CD4-positive, alpha-beta T cell treated with Interleukin-4 for 4 hours (primary cell): ENCODE measurements around the gene ALDH3B1.
A peak's percentile ranks its signal among the peaks of the same experiment; 100 is the strongest.

ENCODE experiments used
- DNase-seq: peaks from one replicate; pipeline ENCODE4 v3.0.0-alpha.2; 2020

The ALDH3B1 gene

DNA sequence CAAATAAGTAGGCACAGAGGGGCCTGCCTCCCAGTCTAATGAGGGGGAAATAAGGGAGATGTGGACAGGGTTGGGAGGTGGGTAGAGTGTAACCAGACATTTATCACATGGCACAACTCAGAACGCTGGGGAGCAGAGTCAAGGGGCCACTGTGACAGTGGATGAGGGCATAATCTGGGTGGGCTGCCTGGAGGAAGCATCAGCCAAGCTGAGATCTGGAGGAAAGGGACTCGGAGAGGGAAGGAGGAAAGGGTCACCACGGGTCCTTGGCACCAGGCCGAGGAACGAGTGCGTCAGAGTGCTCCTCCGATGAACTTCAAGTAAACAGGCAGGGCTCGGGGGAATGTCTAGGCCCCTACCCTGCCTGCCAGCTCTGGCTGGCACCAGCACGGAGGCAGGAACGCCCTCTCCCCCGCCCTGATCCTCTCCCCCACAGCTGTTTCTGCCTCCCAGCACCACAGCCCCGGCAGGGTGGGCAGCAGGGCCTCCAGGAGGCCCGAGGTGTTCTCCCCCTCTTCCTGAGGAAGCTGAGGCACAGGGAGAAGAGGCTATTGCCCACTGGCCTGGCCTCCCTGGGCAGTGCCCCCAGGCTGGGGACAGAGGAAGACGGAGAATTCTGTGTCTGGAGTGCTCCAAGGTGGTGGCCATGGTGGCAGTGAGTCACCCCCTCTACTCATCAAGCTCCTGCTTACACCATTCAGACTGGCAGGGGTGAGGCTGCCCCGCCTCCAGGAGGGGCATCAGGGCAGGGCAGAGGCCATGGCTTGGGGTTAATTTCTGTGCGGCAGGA lies 4.2 kb downstream of the ALDH3B1 start:
- no peak for DNase-seq

DNA sequence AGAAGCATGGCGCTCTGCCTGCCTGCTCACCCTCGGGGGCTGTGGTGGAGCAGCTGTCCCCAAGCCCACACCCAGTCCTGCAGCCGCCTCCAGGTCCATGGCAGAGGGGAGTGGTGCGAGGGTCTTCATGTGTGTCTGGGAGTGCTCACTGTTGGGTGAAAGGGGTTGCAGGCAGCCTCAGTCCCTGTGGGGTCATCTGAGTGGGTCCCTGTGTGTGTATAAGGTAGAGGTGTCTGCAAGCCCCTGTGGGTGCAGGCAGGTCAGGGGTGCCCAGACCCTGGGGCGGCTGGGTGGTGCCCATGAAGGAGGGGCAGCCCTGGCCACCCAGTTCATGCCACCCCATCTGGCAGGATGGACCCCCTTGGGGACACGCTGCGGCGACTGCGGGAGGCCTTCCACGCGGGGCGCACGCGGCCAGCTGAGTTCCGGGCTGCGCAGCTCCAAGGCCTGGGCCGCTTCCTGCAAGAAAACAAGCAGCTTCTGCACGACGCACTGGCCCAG lies 4.9 kb downstream of the ALDH3B1 start:
- DNase-seq: no peak

DNA sequence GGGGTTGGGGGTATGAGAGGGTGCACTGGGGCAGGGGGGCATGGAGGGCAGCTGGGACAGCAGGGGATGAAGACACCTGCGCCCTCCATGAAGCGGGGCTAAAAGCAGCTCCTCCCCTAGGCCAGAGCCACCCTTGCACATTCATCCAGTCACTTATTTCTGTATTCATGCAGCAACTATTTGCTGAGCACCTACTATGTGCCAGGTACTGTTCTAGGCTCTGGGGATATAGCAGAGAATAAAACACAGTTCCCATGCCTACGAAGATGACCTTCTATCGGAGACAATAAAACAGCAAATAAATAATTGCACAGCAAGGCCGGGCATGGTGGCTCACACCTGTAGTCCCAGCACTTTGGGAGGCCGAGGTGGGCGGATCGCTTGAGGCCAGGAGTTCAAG lies 5.3 kb downstream of the ALDH3B1 start:
- no peak for DNase-seq

DNA sequence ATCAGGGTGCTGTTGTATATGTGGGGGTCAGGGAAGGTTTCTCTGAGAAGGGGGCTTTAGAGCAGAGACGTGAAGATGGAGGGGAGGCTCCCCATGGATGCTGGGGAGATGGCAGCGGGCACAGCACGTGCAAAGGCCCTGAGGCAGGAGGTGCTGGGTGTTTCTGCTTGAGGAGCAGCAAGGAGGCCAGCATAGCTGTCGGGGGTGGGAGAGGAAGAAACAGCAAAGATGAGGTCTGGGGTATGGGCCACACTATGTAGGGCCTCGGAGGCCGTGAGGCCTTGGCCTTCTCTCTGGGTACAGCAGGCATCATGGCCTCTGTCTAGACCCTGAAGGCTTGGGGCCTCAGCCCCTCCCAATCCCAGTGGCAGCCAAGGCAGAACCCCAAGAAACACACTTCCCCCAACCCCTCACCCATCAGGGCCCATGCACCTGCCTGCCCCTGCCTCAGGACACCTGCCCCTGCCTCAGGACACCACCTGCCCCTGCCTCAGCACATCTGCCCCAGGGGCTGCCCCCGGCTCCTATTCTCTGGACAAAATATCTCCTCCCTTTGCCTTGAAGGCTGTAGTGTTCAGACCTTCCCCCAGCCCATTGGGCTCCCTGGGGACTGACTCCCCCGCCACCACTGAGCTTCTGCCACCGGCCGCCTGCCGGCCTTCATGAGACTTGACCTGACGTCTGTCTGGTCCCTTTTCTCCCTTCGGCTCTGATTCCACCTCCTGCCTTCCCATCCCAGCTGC lies 6.2 kb downstream of the ALDH3B1 start:
- no peak for DNase-seq

DNA sequence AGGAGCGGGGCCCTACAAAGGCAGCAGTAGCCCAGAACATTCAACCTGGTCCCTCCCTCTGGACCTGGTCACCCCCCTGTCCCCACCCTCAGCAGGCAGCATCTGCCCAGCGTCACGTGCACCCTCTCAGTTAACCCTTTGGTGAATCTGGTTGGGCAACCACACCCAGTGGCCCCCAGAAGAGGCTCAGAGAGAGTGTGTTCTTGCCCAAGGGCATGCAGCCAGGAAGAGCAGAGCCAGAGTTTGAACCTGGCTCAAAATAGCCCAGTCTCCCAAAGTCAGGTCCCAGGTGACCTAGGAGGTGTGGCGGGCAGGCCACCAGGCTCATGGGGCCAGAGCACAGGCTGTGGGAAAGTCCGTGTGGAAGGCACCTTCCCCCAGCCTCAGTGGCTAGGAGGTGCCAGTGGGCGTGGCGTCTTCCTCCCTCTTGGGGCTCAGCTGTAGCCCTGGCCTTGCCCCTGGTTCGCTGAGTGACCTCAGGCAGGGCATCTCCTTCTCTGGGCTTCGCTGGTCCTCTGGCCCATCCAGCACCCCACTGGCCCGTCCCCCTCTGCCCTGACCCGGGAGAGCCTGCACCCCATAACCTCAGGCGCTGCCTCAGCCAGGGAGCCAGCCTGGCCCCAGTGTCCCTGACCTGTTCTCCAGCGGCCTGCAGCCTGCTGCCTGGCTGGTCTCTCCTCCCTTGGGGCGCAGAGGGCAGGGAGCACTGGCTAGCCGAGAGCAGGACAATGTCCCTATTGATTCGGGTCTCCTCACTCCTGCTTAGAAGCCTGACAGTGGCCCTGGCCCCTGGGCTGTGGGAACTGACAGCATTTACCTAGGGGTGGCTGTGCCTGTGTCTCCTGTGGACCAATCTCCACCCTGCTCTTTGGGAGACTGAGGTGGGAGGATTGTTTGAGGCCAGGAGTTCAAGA lies 7.0 kb downstream of the ALDH3B1 start:
- no peak for DNase-seq

DNA sequence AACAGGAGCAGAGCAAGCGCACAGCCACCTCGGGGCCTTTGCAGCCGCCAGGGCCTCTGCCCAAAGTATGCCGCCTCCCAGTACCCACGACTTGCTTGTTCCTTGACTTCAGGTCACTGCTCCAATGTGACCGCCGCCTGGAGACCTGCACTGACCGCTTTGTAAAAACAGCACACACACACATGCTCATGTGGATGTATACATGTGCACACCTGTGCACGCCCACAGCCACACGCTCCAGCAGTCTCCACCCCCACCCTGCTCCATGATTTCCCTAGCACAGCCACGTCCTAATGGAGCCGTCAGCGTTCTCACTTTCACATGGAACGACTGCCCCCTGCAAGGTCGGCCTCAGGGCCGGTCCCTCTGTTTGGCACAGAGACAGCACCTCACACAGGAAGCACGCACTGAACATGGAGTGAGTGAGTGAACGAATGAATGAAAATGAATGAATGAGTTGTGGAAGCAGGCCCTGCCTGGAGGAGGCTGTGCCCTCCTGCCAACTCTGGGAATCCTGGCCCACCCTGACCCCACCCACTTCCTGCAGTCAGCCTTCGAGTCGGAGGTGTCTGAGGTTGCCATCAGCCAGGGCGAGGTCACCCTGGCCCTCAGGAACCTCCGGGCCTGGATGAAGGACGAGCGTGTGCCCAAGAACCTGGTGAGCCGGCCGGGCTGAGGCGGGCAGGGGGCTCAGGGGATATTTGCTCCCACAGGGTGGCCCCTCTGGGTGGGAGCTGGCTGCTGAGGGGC lies 8.0 kb downstream of the ALDH3B1 start:
- DNase-seq: no peak

DNA sequence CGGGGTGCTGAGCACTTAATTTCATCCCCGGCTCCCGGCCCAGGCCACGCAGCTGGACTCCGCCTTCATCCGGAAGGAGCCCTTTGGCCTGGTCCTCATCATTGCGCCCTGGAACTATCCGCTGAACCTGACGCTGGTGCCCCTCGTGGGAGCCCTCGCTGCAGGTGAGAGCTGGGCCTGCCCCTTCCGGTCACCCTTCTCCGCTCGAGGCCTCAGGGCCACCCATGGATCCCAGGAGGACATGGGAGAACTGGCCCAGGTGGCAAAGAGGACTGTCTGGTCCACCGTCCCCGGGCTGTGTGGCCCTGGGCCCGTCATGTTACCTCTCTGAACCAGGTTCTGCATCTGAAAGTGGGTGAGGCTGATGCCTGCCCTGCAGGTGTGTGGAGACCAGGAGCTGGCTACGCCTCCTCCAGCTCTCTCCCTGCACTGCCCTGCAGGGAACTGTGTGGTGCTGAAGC lies 8.6 kb downstream of the ALDH3B1 start:
- no peak for DNase-seq

DNA sequence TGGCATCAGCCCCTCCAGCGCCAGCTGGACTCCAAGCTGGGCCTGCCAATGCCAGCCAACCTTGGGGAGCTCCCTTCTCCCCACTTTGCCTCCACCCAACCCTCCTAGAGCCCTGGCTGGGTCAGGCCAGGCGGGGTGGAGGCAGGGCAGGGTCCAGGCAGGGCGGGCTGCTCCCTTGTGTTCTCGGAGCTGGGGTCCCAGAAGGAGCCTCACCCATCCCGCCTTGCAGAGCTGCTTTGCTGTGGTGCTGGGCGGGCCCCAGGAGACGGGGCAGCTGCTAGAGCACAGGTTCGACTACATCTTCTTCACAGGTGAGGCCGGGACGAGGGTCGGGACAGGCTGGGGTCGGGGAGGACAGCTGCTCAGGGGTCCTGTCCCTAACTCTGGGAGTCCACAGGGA lies 9.4 kb downstream of the ALDH3B1 start:
- DNase-seq: no peak

DNA sequence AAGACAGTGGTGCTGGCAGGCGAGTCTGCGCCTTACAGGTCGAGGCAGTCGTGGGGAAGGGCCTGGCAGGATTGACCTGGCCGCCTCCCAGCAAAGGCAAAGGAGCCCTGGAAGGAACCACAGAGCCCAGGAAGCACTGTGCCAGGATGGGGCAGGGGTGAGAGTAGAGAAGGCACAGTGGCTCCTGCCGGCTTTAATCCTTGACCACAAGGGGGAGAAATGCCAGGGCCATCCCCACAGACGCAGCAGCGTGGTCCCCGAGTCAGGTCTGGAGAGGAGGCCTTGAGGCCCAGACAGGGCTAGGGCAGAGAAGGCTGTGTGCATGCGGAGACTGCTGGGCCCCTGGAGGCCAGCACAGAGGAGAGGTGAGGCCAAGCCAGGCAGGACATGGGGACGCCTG lies 10.4 kb downstream of the ALDH3B1 start:
- DNase-seq: no peak

DNA sequence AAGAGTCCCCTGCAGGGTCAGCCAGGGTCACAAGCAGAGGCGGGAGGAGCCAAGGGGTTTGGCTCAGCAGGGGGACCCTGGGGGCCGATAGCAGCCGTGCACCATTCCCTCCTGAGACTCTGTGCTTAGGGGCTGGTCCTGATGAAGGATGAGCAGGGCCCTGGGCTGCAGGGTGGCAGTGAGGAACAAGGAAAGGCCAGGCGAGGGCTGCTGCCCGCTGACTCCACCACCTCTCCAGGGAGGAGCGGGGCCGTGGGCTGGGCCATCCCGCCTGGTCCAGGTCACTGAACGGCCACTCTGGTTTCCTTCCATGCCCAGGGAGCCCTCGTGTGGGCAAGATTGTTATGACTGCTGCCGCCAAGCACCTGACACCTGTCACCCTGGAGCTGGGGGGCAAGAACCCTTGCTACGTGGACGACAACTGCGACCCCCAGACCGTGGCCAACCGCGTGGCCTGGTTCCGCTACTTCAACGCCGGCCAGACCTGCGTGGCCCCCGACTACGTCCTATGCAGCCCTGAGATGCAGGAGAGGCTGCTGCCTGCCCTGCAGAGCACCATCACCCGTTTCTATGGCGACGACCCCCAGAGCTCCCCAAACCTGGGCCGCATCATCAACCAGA lies 11.2 kb downstream of the ALDH3B1 start:
- no peak for DNase-seq

DNA sequence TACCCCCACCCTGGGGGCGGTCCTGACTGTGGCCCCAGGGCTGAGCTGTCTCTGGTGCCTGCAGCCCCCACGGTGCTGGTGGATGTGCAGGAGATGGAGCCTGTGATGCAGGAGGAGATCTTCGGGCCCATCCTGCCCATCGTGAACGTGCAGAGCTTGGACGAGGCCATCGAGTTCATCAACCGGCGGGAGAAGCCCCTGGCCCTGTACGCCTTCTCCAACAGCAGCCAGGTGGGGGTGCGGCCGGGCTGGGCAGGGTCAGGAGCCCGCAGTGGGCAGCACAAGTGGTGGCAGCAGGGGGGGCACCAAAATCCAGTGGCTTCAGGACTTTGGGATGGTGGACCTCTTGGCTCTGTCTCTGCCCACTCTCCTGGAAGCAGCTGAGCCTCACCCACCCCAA lies 12.4 kb downstream of the ALDH3B1 start:
- no peak for DNase-seq

DNA sequence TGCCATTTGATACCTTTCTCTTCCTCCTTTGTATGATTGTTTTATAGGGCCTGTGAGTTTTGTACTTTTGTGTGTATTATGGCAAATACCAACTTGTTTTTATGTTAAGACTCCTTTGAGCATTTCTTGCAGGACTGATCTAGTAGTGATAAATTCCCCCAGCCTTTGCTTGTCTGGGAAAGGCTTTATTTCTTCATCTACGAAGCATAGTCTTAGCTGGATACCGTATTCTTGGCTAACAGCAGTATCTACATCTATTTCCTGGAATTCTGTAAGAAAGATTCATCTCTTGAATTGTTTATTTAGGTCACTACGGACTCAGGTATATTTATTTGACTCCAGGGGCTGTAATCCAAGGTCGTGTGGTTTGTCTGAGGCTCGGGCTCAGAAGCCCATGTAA lies 14.4 kb downstream of the ALDH3B1 start:
- DNase-seq: no peak

DNA sequence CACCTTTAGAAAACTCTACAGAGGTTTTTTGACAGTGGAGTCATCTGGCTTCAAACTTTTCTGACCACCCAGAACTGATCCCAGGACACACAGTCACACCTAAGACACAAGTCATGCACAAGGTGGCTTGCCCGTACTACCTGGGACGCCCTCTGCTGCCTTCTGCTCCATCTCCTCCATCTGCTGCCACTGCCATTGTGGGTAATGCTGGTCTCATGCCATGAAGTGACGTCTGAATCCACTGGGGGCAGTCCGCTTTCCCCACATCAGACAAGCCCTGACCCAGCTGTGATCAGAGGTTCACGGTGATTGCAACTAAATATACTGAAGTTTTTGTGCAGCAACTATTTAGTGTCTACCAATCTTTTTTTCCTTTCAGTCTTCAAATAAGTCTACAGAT lies 14.9 kb downstream of the ALDH3B1 start:
- no peak for DNase-seq

DNA sequence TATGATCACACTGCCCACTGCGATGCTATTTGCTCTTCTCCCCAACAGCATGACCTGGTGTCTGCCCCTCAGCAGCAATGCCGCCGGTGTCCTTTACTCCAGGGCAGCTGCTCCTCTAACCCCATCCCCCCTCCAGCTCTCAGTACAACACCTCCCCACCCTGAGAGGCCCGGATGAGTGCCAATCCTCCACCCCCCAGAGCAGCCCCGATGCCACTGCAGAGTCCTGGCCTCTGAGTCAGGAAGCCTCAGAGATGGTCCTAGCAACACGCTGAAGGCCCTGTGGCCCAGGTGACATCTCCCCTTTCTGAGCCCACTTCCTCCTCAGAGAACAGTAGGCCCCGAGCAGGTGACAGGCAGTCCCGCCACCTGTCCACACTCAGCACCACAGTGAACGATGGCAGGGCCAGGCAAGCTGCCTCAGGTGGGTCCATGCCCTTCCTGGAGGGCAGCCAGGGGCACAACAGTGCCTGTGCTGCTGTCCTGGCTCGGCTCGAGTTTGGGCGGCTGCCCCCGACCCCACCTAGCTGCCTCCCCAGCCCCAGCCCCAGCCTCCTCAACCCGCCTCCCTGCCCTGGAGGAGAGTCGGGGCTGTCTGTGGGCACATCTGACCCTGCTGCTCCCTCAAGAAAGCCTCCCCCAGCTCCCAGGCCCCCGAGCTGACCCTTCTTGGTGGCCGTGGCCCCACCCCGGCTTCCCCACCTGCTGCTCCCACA lies 16.4 kb downstream of the ALDH3B1 start:
- DNase-seq: no peak

DNA sequence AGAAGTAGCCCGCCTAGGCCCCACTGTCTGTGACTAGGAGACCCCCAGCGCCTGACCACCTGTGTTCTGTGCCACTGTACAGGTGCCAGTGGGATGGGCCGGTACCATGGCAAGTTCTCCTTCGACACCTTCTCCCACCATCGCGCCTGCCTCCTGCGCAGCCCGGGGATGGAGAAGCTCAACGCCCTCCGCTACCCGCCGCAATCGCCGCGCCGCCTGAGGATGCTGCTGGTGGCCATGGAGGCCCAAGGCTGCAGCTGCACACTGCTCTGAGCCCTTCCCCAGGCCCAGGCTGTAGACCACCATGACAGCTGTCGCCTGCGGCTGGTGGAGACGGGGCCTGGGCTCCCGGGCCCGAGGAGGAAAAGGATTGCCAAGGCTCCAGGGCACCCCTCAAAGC lies 17.5 kb downstream of the ALDH3B1 start:
- DNase-seq: no peak

DNA sequence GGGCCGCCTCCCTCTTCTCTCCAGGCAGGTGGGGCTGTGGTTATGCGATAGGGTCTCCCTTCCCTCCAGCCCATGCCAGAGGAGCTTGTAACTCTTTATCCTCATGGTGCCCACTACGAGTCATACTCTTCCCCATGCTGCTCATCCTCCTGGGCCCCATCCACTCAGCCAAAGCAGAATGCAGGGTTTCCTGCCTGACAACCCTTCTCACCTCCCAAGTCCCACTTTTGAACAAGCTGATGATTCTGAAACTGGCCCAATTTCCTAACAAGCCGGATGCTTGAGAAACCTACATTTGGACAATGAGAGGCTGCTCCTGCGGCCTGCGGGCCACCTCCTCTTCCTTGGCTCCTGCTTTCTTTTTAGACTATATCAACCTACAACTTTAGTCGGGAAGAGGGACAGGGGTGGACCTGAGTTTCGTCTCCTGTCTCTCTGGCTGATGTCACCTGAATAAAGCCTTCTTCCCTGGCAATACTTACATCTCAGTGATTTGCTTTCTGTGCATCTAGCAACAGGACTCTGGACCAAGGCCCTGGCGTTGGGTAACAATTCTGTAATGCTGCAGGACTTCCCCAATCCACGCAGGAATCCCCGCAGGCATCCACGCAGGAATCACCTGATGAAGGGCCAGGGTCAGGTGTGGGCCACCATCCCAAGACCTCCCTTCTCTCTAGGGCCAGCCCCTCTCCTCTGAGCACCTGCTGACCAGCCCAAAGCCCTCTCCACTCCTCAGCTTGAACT lies 18.8 kb downstream of the ALDH3B1 start:
- DNase-seq: no peak

DNA sequence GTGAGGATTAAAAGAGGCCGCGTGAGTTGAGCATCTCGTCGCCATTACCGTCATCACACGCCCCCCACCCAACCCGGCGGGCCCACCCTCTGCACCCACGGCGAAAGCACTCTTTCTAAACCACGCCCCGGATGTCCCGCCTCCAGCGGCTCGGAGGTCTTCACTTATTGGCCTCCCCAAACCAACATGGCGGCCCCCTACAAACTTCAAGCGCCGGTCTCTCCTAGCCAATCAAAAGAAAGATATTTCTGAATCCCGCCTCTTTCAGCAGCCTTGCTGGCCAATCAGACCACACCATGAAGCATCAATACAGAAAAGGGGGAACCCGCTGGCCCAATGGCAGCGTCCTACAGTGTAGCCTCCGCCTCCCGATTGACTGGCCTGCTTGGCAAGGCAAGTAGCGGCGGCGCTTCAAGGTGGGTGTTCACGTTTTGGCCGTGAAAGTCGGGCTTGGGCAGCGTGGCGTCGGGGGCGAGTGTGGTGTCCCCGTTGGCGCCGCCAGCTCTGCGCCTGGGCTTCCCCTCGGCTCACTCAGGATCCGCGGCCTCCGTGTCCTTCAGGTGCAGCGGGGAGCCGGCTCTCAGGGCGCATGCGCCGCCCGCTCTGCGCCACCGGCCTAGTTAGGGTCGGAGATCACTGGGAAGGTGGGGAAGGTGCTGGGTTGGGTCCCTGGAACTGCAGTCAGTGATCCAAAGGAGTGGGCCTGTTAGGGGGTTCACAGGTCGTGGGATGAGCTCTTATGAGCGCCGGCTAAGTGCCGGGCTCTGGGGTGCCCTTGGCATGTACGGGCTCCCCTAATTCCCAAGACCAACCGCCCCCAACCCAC lies 20.4 kb downstream of the ALDH3B1 start, which contains the start of gene NDUFS8:
Gene NDUFS8, plus strand, starts transcription at position 364 of the 826 bp plus-strand sequence. CDS start 1,471 bp downstream, outside the sequence.
- DNase-seq: peak; percentile 99

DNA sequence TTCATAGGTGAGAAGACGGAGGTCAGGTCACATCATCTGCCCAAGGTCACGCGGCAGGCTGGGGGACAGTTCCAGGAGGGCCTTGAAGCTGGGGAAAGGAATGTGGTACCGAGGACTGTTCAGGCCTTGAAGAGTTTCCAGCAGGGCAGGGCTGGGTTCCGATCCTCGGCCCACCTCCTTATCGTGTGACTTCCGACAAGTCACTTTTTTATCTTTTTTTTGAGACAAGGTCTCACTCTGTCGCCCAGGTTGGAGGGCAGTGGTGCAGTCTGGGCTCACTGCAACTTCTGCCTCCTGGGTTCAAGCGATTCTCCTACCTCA lies 21.0 kb downstream of the ALDH3B1 start:
- DNase-seq: no peak

DNA sequence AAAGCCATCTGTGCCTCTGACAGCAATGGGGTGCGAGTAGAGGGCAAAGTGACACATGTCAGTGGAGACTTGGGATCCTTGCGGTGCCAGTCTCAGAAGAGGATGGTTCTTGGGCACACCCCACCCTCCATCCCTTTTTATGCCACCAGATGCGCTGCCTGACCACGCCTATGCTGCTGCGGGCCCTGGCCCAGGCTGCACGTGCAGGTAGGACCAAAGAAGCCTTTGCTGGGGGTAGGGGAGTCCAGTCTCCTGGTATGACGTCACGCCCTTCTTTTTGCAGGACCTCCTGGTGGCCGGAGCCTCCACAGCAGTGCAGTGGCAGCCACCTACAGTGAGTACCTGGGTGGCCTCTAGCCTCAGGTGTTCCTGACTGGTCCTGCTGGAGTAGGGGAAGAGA lies 21.9 kb downstream of the ALDH3B1 start:
- no peak for DNase-seq
